ENCODE data around the gene MYCBPAP.

Gene MYCBPAP

GRCh38 chr17:50556803-50557202, 48.6 kb downstream of the MYCBPAP start:
- no peak for DNase-seq (ENCODE audit: low read depth in 2 of 2)

- DNase-seq (ENCODE audit: low read depth in 2 of 2), result no peak
Observed at GRCh38 chr17:50557630-50558029, 49.4 kb downstream of the MYCBPAP start.

GRCh38 chr17:50558091-50558490, 49.9 kb downstream of the MYCBPAP start:
- no peak for DNase-seq (ENCODE audit: low read depth in 2 of 2)

DNA sequence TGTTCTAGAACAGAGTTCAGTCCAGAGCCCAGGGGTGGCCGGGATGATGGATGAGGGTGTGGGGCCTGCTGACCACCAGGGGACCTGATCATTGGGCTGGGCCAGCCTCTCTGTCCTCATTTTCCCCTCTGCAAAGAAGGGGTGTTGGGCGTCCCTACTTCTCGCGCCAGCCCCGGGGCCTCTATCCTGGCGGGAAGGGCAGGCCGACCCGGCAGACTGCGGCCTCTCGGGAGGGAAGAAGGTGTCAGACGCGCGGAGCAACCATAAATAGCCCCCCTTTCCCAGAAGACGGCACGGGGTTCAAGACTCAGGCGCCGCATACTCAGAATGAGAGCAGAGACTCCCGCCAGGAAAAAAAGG, 50.3 kb downstream of the MYCBPAP start:
- DNase-seq (ENCODE audit: low read depth in 2 of 2), result no peak

- DNase-seq (ENCODE audit: low read depth in 2 of 2), result no peak
Observed at GRCh38 chr17:50558941-50559614, 50.8 kb downstream of the MYCBPAP start.

DNA sequence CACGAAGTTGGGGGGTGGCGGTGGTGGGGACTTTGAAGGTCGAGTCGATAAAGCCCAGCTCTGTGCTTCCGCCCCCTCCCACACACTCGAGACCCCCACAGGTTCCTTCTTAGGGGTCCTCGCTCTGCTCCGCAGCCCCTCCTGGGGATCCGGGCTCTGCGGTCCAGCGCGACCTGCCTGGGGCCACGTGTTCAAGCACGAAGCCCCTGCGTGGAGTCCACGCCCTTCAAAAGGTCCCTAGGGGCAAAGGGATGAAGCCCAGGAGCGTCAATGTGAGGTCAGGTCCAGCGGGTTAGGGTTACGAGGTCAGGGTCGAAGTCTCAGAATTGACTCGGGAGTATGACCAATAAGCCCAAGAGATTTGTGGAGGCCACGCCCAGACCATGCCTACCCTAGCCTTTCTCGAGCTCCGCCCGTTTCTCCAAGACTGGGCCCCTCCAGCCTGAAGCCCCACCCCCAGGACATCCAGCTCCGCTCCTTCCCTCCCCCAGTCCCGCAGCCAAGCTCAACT, 51.5 kb downstream of the MYCBPAP start:
- DNase-seq (ENCODE audit: low read depth in 2 of 2), result no peak

DNA sequence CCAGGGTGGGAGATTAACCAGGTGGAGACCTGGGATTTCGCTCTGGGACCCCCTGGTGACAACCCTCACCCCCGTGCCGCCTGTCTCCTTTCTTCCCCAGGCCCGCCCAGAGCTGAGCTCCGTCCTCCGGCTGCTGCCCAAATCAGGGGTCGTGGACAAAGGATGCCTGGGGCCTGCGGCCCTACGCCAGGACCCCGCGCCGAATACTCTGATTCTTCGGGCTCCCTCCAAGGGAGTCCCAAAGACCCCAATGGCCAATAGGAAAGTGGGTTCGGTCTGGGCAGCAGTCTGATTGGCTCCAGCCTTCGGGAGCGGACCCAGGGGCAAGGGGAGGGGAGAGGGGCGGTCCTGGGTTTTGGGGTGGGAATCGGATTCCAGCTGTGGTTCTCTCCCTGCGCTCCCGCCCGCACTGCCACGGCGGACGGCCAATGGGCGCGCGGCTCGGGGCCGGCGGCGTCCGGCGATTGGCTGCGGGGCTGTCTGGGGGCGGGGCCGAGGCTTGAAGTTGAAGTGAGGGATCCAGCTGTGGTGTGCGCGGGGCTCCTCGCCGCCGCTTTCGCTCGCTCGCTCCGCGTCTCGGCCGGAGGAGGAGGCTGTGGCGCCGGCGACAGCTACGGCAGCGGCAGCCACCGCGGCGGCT, 52.1 kb downstream of the MYCBPAP start, which contains the start of gene CACNA1G:
TSS of gene CACNA1G (plus strand) at position 531 of the 640 bp plus-strand sequence. CDS start 745 bp downstream, outside the sequence.
- DNase-seq (ENCODE audit: low read depth in 2 of 2), result peak; percentile 62 to 77

DNA sequence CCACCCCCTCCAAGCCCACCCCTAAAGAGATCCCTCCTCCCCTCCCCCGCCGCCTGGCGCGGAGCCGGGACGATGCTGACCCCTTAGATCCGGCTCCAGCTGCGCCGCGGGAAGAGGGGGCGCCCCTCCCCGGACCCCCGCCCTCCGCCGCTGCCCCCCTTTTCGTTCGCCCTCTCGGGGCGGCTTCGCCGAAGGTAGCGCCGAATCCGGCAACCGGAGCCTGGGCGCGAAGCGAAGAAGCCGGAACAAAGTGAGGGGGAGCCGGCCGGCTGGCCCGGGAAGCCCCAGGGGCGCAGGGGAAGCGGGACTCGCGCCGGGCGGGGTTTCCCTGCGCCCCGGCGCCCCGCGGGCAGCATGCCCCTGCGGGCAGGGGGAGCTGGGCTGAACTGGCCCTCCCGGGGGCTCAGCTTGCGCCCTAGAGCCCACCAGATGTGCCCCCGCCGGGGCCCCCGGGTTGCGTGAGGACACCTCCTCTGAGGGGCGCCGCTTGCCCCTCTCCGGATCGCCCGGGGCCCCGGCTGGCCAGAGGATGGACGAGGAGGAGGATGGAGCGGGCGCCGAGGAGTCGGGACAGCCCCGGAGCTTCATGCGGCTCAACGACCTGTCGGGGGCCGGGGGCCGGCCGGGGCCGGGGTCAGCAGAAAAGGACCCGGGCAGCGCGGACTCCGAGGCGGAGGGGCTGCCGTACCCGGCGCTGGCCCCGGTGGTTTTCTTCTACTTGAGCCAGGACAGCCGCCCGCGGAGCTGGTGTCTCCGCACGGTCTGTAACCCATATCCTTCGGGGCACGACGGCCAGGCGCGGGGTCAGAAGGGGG, 52.9 kb downstream of the MYCBPAP start:
- DNase-seq (ENCODE audit: low read depth in 2 of 2), result no peak

DNA sequence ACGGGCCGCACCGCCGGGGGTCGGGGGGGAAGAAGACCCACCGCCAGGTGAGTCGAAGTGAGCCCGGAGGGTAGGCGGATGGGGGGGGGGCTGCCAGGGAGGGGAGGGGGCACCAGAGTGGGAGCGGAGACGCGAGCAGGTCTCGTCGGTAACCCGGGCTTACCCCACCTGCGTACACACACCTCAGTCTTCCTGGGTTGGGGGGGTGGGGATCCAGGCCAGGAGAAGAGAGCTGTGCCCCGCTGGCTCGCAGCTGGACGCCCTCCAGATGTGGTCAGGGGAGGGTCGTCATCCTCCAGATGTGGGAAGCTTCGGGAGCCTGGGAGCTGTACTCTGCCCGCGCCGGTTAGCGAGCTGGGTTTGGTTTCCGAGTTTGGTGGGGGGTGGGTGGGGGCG, 53.5 kb downstream of the MYCBPAP start:
- DNase-seq (ENCODE audit: low read depth in 2 of 2), result no peak

- DNase-seq (ENCODE audit: low read depth in 2 of 2), result no peak
Observed at GRCh38 chr17:50562242-50563091, 54.2 kb downstream of the MYCBPAP start.

- no peak for DNase-seq (ENCODE audit: low read depth in 2 of 2)
Observed at GRCh38 chr17:50563092-50563511, 54.9 kb downstream of the MYCBPAP start.

- no peak for DNase-seq (ENCODE audit: low read depth in 2 of 2)
Observed at GRCh38 chr17:50564916-50565315, 56.7 kb downstream of the MYCBPAP start.

- no peak for DNase-seq (ENCODE audit: low read depth in 2 of 2)
Observed at GRCh38 chr17:50565402-50566350, 57.4 kb downstream of the MYCBPAP start.

- no peak for DNase-seq (ENCODE audit: low read depth in 2 of 2)
Observed at GRCh38 chr17:50566886-50567285, 58.6 kb downstream of the MYCBPAP start.

DNA sequence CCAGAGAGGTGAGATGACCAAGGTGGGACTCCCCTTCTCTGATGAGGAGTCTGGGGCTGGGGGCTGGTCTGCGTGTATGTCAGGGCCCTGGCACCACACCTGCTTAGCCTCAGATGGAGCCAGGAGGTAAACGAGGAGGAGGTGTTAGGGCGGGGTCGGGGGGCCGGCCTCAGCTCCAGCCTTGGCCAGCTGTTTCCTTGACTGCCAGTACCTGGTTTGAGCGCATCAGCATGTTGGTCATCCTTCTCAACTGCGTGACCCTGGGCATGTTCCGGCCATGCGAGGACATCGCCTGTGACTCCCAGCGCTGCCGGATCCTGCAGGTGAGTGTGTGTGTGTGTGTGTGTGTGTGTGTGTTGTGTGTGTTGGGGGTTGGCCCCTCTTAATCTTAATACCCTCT, 60.4 kb downstream of the MYCBPAP start:
- DNase-seq (ENCODE audit: low read depth in 2 of 2), result no peak

DNA sequence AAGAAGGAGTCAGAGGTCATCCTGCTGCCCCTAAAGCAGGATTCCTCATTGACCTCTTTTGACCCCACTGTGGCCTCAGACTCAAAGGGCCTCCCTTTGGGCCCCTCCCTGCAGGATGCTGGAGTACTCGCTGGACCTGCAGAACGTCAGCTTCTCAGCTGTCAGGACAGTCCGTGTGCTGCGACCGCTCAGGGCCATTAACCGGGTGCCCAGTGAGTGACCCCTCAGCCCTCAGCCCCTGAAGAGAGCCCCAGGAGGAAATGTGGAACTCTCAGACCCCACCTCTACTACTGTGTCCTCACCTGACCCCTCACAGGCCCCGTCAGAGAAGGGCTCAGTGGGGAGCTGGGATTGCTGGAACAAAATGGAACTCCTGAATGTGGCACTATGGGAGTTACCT, 61.4 kb downstream of the MYCBPAP start:
- DNase-seq (ENCODE audit: low read depth in 2 of 2), result no peak

GRCh38 chr17:50570032-50570431, 61.8 kb downstream of the MYCBPAP start:
- no peak for DNase-seq (ENCODE audit: low read depth in 2 of 2)

- no peak for DNase-seq (ENCODE audit: low read depth in 2 of 2)
Observed at GRCh38 chr17:50570528-50570927, 62.3 kb downstream of the MYCBPAP start.

GRCh38 chr17:50571681-50572080, 63.4 kb downstream of the MYCBPAP start:
- no peak for DNase-seq (ENCODE audit: low read depth in 2 of 2)

DNA sequence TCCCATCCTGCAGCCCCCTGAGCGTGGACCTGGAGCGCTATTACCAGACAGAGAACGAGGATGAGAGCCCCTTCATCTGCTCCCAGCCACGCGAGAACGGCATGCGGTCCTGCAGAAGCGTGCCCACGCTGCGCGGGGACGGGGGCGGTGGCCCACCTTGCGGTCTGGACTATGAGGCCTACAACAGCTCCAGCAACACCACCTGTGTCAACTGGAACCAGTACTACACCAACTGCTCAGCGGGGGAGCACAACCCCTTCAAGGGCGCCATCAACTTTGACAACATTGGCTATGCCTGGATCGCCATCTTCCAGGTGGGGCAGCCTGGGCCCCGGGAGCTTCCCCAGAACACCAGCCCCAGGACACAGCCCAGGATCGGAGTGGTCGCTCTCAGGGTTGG, 64.3 kb downstream of the MYCBPAP start:
- DNase-seq (ENCODE audit: low read depth in 2 of 2), result no peak
